Measurements from ENCODE around the gene EHMT1. TPM values are rescaled to one million over a fixed set of nuclear protein-coding genes. Genes with fewer than 3 reads are reported as not detected.

EHMT1 gene
- total and polyA plus RNA-seq, 2 donors (not counting 1 experiment from before 2014, with no cell fraction given) = 101 to 394 TPM

GRCh38 chr9:137876269-137876668 is 257.5 kb downstream of the EHMT1 start:
- intact Hi-C loops (cut with micrococcal nuclease) = no loop called here

More at GRCh38 chr9:137876269-137876668, 257.5 kb downstream of the EHMT1 start:
- H3K9me3 Mint-ChIP-seq (ENCODE audit: insufficient read depth) = peaks cover 3% of the 10 kb centered on the region
- Histone ChIP-seq H3K36me3 (replicated peaks in 1 of 2; ENCODE audit: control extremely low read depth in 1 of 2, control insufficient read depth in 1 of 2, extremely low read depth in 1 of 2, insufficient read depth in 2 of 2, low read length in 1 of 2) (no peaks in the 10 kb centered on the region), H3K9ac (ENCODE audit: low read length) (no peak overlapping the region), H3K27me3 (replicated peaks in 1 of 4; ENCODE audit: control extremely low read depth in 1 of 4, control insufficient read depth in 3 of 4, insufficient read depth in 4 of 4, low read length in 3 of 4) (peaks cover 0 to 34% (median 5%) of the 10 kb centered on the region in 4 experiments), H2AFZ (ENCODE audit: insufficient read depth, low read depth, low read length, poor library complexity, severe bottlenecking) (no peak overlapping the region), H3K79me2 (ENCODE audit: control insufficient read depth, insufficient read depth, low read length) (no peaks in the 10 kb centered on the region), H3K27ac (ENCODE audit: low read length in 2 of 2) (no peak overlapping the region), H3K4me3 (ENCODE audit: control extremely low read depth in 1 of 5, extremely low read depth in 1 of 5, insufficient read depth in 1 of 5, low read depth in 2 of 5, low read length in 4 of 5) (no peak overlapping the region), H4K20me1 (ENCODE audit: control insufficient read depth, insufficient read depth, low read length, poor library complexity, severe bottlenecking) (no peaks in the 10 kb centered on the region), H3K4me2 (replicated peaks; ENCODE audit: low read depth, low read length, poor library complexity, severe bottlenecking) (no peak overlapping the region), H3K4me1 (ENCODE audit: control insufficient read depth in 2 of 2, insufficient read depth in 2 of 2, low read length in 2 of 2) (peaks cover 0 to 4% of the 10 kb centered on the region in 2 donors), H3K9me3 (ENCODE audit: control extremely low read depth in 1 of 3, control insufficient read depth in 2 of 3, insufficient read depth in 1 of 3, low read length in 2 of 3) (peaks cover 0 to 40% (median 0%) of the 10 kb centered on the region in 3 donors)
- DNase-seq = no peak
- peaks cover 3% of the 10 kb centered on the region for H3K4me1 Mint-ChIP-seq
- peak overlapping the region; percentile 62 for H3K4me3 Mint-ChIP-seq
- CTCF ChIA-PET = no interaction called here
- WGBS (ENCODE audit: insufficient coverage) = 79% methylated on average over 8 of the region's 8 CpGs
- H3K27ac Mint-ChIP-seq = no peak overlapping the region
- no peak for ATAC-seq (ENCODE audit: low read depth)
- peaks cover 35% of the 10 kb centered on the region for H3K27me3 Mint-ChIP-seq
- TF ChIP-seq CTCF (IDR thresholded peaks at IDR 0.05) (no peak), EZH2 (IDR thresholded peaks at IDR 0.05; ENCODE audit: borderline replicate concordance, insufficient read depth, low read depth, low read length, poor library complexity, severe bottlenecking) (no peak)
- POLR2A ChIA-PET = no interaction called here
